ENCODE measurements around the gene CECR2.

GRCh38 chr22:17379944-17380343 lies 10.7 kb downstream of the CECR2 start:
- TF ChIP-seq POLR2AphosphoS5 (IDR thresholded peaks at IDR 0.05; ENCODE audit: low read depth, low read length): no peak
- no peak for TF ChIP-seq SPI1 (IDR thresholded peaks at IDR 0.05; ENCODE audit: low read depth, low read length)
- TF ChIP-seq POLR2A (IDR thresholded peaks at IDR 0.05; ENCODE audit: low read depth, low read length): no peak
- no peak for TF ChIP-seq TAF1 (IDR thresholded peaks at IDR 0.05; ENCODE audit: low read depth, low read length)
- TF ChIP-seq POU2F2 (IDR thresholded peaks at IDR 0.05; ENCODE audit: low read depth, low read length): no peak
- TF ChIP-seq PAX5 (IDR thresholded peaks at IDR 0.05; ENCODE audit: insufficient read depth, low read length, severe bottlenecking): no peak
